ENCODE results near the gene METTL23. TPM values are rescaled to one million over a fixed set of nuclear protein-coding genes. Genes with fewer than 3 reads are reported as not detected.

Gene METTL23
- total RNA-seq, 3 donors from 2014 or later: 22.5 to 30.4 (median 28.7) TPM

DNA sequence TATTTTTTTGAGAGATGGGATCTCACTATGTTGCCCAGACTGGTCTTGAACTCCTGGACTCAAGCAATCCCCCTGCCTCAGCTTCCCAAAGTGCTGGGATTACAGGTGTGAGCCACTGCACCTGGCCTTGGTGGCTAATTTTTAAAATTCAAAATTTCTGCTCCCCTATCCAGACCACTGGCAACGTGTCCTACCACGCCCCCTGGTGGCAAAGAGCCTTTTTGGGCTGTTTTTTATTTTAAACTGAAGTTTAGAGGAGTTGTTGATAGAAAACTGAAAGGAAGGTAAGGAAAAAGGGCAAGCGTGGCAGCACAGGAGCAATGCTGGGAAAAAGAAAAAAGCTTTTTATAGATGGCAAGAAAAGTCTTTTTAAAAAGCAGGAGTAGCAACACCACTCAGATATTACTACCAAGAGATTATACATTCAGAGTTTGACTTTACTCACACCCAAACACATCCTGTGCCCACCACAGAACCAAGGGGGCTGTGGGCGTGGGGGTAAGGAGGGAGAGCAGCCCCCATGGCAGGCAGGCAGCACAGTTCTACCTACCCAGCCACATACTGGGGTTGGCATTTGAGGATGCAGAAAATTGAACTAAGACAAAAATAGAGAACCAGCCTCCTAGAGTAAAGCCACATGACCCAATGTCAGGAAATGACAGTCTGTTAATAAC, 11.7 kb upstream of the METTL23 start:
- Histone ChIP-seq H3K4me1 (ENCODE audit: low read depth) (no peaks in the 10 kb centered on the region), H3K4me3 (no peak overlapping the region), H3K36me3 (ENCODE audit: low read depth) (peaks cover 21% of the 10 kb centered on the region), H3K9me3 (no peaks in the 10 kb centered on the region)
- TF ChIP-seq, protein P1, sequence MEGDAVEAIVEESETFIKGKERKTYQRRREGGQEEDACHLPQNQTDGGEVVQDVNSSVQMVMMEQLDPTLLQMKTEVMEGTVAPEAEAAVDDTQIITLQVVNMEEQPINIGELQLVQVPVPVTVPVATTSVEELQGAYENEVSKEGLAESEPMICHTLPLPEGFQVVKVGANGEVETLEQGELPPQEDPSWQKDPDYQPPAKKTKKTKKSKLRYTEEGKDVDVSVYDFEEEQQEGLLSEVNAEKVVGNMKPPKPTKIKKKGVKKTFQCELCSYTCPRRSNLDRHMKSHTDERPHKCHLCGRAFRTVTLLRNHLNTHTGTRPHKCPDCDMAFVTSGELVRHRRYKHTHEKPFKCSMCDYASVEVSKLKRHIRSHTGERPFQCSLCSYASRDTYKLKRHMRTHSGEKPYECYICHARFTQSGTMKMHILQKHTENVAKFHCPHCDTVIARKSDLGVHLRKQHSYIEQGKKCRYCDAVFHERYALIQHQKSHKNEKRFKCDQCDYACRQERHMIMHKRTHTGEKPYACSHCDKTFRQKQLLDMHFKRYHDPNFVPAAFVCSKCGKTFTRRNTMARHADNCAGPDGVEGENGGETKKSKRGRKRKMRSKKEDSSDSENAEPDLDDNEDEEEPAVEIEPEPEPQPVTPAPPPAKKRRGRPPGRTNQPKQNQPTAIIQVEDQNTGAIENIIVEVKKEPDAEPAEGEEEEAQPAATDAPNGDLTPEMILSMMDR (IDR thresholded peaks at IDR 0.05): peak; percentile 70
- intact Hi-C loops (cut with DNase I, micrococcal nuclease): no loop called here
- ATAC-seq: peak; percentile 2
- peak in 2 of 3 donors; percentile 69 to 89 for DNase-seq

DNA sequence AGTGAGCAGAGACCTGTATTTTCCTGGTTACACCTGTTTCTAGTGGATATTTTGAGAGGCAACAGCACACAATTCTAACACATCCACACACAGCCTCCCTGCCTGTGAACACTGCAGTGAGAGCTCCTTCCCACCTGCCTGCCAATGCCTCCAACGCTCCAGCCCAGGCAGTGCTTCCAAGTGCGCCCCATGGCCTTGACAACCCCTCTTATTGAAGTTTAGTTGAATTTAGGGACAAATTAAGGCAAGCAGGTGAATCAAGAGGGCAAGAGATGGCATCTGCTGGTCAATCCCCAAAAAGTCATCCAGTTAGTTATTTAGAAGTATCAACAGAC, 11.2 kb upstream of the METTL23 start:
- DNase-seq (peak in 1 of 3 donors; percentile 16), ATAC-seq (no peak)
- H3K36me3 ChIP-seq (ENCODE audit: low read depth): peaks cover 23% of the 10 kb centered on the region
- intact Hi-C loops (cut with DNase I, micrococcal nuclease): no loop called here
- H3K9me3 ChIP-seq: no peaks in the 10 kb centered on the region
- H3K4me1 ChIP-seq (ENCODE audit: low read depth): no peaks in the 10 kb centered on the region
- H3K4me3 ChIP-seq: no peak overlapping the region
- TF ChIP-seq, protein P1 (IDR thresholded peaks at IDR 0.05): no peak

DNA sequence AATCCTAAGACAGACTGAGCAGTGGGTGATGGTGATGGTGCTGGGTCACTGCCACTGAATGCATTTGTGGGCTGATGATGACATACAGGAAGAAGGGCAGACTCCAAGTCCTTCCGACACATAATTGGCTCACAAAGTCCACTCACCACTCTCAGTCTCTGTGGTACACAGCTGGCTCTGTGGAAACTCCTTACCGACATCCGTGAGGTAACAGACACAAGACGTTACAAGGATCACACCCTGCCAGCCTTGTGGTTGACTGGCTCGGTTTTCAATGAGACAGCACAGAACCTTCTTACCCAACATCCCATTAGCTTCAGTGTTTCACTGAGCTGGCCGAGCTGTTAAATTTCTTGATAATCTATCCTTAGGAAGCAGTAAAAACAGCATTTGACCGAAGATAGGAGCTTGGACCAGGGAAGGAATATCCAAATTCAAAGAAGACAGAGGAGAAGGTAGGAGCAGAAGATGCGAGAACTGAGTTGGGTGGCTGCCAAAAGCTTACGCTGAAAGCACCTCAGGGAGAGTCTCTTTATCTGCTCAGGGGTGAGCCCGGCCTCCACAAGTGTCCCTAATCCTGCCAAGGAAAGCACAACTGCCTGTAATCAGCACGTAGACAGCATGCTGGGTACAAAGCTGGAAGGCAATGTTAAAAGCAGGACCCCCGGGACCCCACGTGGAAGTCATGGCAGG, 10.3 kb upstream of the METTL23 start:
- Histone ChIP-seq H3K36me3 (ENCODE audit: low read depth) (peaks cover 28% of the 10 kb centered on the region), H3K4me1 (ENCODE audit: low read depth) (peaks cover 2% of the 10 kb centered on the region), H3K9me3 (no peaks in the 10 kb centered on the region), H3K4me3 (no peak overlapping the region)
- ATAC-seq (peak; percentile 78), DNase-seq (peak in 1 of 3 donors; percentile 15)
- intact Hi-C loops (cut with DNase I, micrococcal nuclease): no loop called here
- TF ChIP-seq, protein P1 (IDR thresholded peaks at IDR 0.05): no peak

DNA sequence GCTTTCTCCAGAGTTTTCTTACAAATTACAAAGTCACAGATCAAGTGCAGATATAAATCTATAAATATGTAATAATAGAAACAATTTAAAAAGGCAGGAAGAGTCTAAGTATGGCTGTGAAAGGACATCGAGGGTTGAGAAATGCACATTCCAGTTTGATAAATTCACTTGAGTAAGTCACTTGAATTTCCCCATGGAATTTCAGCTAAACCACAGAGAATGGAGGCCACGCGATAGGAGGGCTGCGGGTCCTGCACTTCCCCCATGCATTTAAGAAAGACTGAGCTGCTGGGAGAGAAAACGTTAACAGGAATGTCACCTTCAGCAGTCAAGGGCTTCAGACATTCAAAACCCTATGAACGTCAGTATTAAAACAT, 9.8 kb upstream of the METTL23 start:
- H3K4me1 ChIP-seq (ENCODE audit: low read depth): peaks cover 2% of the 10 kb centered on the region
- peaks cover 33% of the 10 kb centered on the region for H3K36me3 ChIP-seq (ENCODE audit: low read depth)
- no peak for ATAC-seq

DNA sequence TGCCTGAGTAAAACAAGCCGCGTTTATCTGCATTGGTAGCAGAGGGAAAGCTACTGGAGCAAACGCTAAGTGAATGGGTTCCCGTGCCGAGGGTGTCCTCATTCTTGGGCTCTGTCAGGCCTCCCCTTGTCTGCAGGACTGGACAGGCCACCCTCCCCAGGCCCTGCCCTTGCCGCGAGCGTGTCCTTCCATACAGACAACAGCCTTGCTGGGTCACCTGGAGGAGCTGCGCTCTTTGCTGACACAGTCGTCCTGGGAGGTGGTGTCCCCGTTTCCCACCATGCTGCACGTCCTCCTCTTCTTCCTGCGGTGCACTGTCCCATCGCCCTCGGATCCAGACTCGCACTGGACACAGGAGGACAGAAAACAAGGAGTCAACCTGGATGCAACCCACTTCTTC, 8.1 kb upstream of the METTL23 start:
- ATAC-seq (no peak), DNase-seq (no peak)
- intact Hi-C loops (cut with DNase I, micrococcal nuclease): no loop called here
- Histone ChIP-seq H3K4me3 (no peak overlapping the region), H3K4me1 (ENCODE audit: low read depth) (peaks cover 2% of the 10 kb centered on the region), H3K36me3 (ENCODE audit: low read depth) (peaks cover 38% of the 10 kb centered on the region), H3K9me3 (no peaks in the 10 kb centered on the region)
- TF ChIP-seq, protein P1 (IDR thresholded peaks at IDR 0.05): no peak

More for the DNA sequence above, 9.8 kb upstream of the METTL23 start:
- intact Hi-C loops (cut with DNase I, micrococcal nuclease): no loop called here
- DNase-seq: no peak
- H3K9me3 ChIP-seq: no peaks in the 10 kb centered on the region
- TF ChIP-seq, protein P1 (IDR thresholded peaks at IDR 0.05): no peak
- H3K4me3 ChIP-seq: no peak overlapping the region
